Esophagus squamous epithelium (tissue), 5 donors: ENCODE results near the gene HTR3C. TPM values are rescaled to one million over a fixed set of nuclear protein-coding genes. Genes with fewer than 3 reads are reported as not detected.
A peak's percentile ranks its signal among the peaks of the same experiment; 100 is the strongest.

Experiments
- DNase-seq: peaks from one replicate; lab custom pipeline; 2025; lab: John Stamatoyannopoulos, UW
- H3K27ac ChIP-seq, 4 donors: fragments of 200-600 bp; sonication (generic); one replicate each; pipeline ENCODE4 v1.5.1; 2016 to 2019; ENCODE audit warnings: mild to moderate bottlenecking in 1 of 4
- H3K27me3 ChIP-seq, 4 donors: fragments of 200-600 bp; sonication (generic); 1 replicate in 3 of 4; 2 replicates in 1 of 4; pipeline versions ENCODE4 v1.5.1 to v1.6.0; 2017 to 2021; ENCODE audit warnings: antibody characterized with exemption in 1 of 4
- H3K36me3 ChIP-seq, 3 donors: fragments of 200-600 bp; sonication (generic); one replicate each; pipeline ENCODE4 v1.5.1; 2016 to 2019
- H3K4me1 ChIP-seq, 3 donors: fragments of 200-600 bp; sonication (generic); one replicate each; pipeline ENCODE4 v1.5.1; 2017 to 2019
- H3K4me3 ChIP-seq, 4 donors: fragments of 200-600 bp; sonication (generic); 1 replicate in 3 of 4; 2 replicates in 1 of 4; pipeline ENCODE4 v1.5.1; 2016 to 2019; ENCODE audit warnings: mild to moderate bottlenecking in 2 of 4, moderate library complexity in 1 of 4
- H3K9me3 ChIP-seq, 3 donors: fragments of 200-600 bp; sonication (generic); one replicate each; pipeline ENCODE4 v1.5.1; 2016 to 2019
- POLR2A ChIP-seq, 4 donors: fragments of 450-650 bp; IDR thresholded peaks; one replicate each; pipeline ENCODE4 v1.6.1; 2017; ENCODE audit warnings: antibody characterized with exemption in 4 of 4, mild to moderate bottlenecking in 4 of 4, moderate library complexity in 3 of 4
- WGBS, 2 donors: methylation state at CpG; one replicate each; pipeline ENCODE4 v1.1.5; 2018; 5-methylcytosine and 5-hydroxymethylcytosine counted together
- intact Hi-C: fragments of 100-400 bp; cut with DNase I; formaldehyde crosslinking; loops from one replicate; pipeline ENCODE4 v1.15.0; 2022
- total RNA-seq, 4 donors: library from RNA; depleted of rRNA; stranded (reverse); fragments of >200 nt; gene quantifications; one replicate each; pipeline ENCODE4 v1.1.0, GENCODE V29; 2016
- TF ChIP-seq, protein P1 (sequence below), 6 experiments: fragments of 450-650 bp in 4 of 6; fragments of 200-600 bp in 2 of 6; sonication (generic) in 2 of 6; IDR thresholded peaks; one replicate each; pipeline ENCODE4 v1.5.1; 2016 to 2019; ENCODE audit warnings: antibody characterized with exemption in 6 of 6, mild to moderate bottlenecking in 4 of 6, moderate library complexity in 4 of 6
- donor health status: DM: yes; HTN: yes; CAD: no.

Gene HTR3C
- total RNA-seq, 4 donors from 2014 or later = not detected

DNA sequence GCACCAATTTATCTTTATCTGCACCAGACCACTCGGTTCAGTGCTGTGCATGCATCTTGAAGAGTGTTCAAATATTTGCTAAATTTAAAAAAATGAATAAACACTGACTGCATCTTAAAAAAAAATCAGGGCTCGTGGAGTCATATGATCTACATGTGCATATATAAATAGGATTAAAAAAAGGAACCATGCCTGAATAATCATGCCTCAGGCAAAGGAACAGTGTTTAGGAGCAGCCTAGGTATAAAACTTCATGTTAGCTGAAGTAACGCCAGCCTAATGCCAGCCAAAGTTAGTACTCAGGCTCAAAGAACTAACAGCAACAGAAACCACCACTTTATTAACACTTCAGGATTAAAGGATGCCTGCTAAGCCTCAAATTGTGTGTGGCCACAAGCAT lies 44.7 kb upstream of the HTR3C start:
- H3K36me3 ChIP-seq = peaks cover 0 to 47% (median 3%) of the 10 kb centered on the region in 3 donors
- DNase-seq = no peak
- H3K9me3 ChIP-seq = no peaks in the 10 kb centered on the region
- intact Hi-C loops = no loop called here
- H3K4me3 ChIP-seq = no peak overlapping the region
- WGBS, 2 donors = 23 to 29% methylated on average over 3 of the region's 3 CpGs
- no peaks in the 10 kb centered on the region for H3K27me3 ChIP-seq
- TF ChIP-seq, protein P1, sequence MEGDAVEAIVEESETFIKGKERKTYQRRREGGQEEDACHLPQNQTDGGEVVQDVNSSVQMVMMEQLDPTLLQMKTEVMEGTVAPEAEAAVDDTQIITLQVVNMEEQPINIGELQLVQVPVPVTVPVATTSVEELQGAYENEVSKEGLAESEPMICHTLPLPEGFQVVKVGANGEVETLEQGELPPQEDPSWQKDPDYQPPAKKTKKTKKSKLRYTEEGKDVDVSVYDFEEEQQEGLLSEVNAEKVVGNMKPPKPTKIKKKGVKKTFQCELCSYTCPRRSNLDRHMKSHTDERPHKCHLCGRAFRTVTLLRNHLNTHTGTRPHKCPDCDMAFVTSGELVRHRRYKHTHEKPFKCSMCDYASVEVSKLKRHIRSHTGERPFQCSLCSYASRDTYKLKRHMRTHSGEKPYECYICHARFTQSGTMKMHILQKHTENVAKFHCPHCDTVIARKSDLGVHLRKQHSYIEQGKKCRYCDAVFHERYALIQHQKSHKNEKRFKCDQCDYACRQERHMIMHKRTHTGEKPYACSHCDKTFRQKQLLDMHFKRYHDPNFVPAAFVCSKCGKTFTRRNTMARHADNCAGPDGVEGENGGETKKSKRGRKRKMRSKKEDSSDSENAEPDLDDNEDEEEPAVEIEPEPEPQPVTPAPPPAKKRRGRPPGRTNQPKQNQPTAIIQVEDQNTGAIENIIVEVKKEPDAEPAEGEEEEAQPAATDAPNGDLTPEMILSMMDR (IDR thresholded peaks at IDR 0.05) = no peak
- TF ChIP-seq POLR2A (IDR thresholded peaks at IDR 0.05) = no peak
- H3K27ac ChIP-seq = peak overlapping the region; percentile 73 to 83 (median 75)
- H3K4me1 ChIP-seq = peaks cover 24 to 71% (median 47%) of the 10 kb centered on the region in 3 donors

DNA sequence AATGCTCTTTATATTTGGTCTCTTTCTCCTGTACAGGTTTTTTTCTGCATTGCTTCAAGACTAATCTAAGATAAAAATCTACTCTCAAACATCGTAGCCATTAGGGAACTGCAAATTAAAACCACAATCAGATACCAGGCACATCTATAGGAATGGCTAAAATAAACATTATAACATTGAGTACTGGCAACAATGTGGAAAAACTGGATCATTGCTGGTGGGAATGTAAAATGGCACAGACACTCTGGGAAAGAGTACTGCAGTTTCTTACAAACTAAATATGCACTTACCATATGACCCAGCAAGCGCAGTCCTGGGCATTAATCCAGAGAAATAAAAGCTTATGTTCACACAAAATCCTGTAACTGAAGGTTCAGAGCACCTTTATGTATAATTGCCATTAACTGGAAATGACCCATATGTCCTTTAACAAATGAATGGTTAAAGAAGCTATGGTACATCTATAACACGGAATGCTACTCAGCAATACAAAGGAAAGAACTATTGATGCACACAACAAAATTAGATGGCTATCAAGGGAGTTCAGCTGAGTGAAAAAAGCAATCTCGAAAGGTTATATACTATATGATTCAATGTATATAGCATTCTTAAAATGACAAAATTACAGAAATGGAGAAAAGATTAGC lies 41.5 kb upstream of the HTR3C start:
- WGBS, 2 donors = 75 to 91% methylated on average over 4 of the region's 4 CpGs
- Histone ChIP-seq H3K4me1 (peaks cover 11 to 57% (median 27%) of the 10 kb centered on the region in 3 donors), H3K9me3 (no peaks in the 10 kb centered on the region), H3K27ac (no peak overlapping the region), H3K27me3 (no peaks in the 10 kb centered on the region), H3K36me3 (peaks cover 0 to 58% (median 3%) of the 10 kb centered on the region in 3 donors), H3K4me3 (no peak overlapping the region)
- intact Hi-C loops = loop anchor here (10.0 kb wide), 1 partner anchor 123 kb away; the partner anchor contains the start of gene EIF2B5
- no peak for DNase-seq
- TF ChIP-seq POLR2A (IDR thresholded peaks at IDR 0.05) = no peak
- TF ChIP-seq, protein P1 (IDR thresholded peaks at IDR 0.05) = no peak

DNA sequence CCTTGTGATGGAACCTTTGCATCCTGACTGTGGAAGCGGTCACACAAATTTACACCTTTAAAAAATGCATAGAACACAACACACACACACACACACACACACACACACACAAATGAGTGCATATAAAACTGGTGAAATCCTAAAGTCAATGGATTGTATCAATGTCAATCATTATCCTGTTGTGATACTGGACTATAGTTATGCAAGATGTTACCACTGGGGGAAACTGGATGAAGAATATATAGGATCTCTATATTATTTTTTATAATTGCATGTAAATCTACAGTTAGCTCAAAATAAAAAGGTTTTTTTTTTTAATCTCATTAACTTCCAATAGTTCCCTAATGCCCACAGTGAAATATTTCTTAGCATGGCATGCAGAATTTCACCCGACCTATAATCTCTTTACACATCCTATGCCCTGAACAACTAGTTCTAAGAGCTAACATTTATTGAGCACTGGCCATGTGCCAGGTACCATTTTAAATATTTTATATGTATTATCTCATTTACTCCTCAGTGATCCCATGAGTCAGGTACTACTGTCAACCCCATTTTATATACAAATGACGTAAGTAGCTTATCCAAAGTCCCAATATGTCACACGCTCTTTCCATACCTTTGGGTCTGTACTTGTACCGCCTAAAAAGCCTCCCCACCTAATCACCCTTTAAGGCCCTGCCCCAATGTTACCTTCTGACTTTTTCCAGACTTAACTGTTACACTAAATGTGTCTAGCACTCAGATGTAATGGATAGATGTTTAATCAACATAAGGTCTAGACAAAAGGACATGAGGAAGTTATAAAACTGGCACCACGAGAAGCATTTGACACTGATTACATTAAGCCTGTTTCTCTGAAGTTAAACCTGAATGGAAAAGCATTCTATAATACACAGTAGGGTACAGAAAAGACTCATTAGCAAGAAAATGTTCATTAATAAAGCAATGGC lies 40.6 kb upstream of the HTR3C start:
- no peak overlapping the region for H3K4me3 ChIP-seq
- peaks cover 17 to 57% (median 28%) of the 10 kb centered on the region in 3 donors for H3K4me1 ChIP-seq
- intact Hi-C loops = loop anchor here (10.0 kb wide), 1 partner anchor 123 kb away; the partner anchor contains the start of gene EIF2B5
- H3K9me3 ChIP-seq = no peaks in the 10 kb centered on the region
- TF ChIP-seq, protein P1 (IDR thresholded peaks at IDR 0.05) = no peak
- H3K27me3 ChIP-seq = no peaks in the 10 kb centered on the region
- H3K36me3 ChIP-seq = peaks cover 0 to 58% (median 3%) of the 10 kb centered on the region in 3 donors
- no peak for DNase-seq
- WGBS, 2 donors = 79 to 89% methylated on average over 6 of the region's 6 CpGs
- no peak overlapping the region for H3K27ac ChIP-seq

DNA sequence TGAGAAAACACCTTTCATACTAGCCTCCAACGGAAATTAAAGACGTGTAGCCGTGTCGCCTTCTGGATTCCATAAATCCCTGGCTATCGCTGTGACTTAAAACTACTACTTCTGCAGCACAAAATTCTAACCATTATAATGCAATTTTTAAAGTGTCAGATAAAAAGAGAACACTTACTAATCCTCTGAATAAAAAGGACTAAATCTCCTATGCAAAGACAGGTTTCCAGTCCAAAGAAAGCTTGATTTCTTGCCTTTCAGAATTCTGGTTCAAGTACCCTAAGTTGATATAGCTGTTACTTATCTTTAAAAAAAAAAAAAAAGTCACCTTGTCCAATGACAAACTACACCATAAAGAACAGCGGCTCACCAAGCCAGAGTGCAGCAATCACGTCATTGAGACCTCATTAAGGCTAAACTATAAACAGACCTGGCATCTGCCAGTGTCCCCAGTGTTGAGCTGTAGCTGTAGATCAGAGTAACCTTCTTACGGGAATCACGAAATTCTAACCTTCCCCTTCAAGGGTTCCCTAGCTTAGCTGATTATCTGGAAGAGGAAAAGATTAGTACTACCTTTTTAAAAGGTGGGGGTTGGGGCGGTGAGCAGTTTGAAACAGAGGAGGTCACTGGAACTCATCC lies 37.3 kb upstream of the HTR3C start:
- 46 to 63% methylated on average over 10 of the region's 10 CpGs for WGBS, 2 donors
- Histone ChIP-seq H3K27me3 (no peaks in the 10 kb centered on the region), H3K27ac (peak overlapping the region; percentile 89 to 95 (median 90)), H3K9me3 (no peaks in the 10 kb centered on the region), H3K4me3 (peak overlapping the region; percentile 4 to 100 (median 92)), H3K36me3 (peaks cover 0 to 38% (median 0%) of the 10 kb centered on the region in 3 donors), H3K4me1 (peaks cover 9 to 42% (median 10%) of the 10 kb centered on the region in 3 donors)
- intact Hi-C loops = loop anchor here (5.0 to 10.0 kb wide), 2 partner anchors 118 to 119 kb away; partner anchors contain the start of gene EIF2B5
- DNase-seq = no peak
- no peak for TF ChIP-seq POLR2A (IDR thresholded peaks at IDR 0.05)
- TF ChIP-seq, protein P1 (IDR thresholded peaks at IDR 0.05) = no peak
